ENCODE data around the gene CD47.

The CD47 gene

DNA sequence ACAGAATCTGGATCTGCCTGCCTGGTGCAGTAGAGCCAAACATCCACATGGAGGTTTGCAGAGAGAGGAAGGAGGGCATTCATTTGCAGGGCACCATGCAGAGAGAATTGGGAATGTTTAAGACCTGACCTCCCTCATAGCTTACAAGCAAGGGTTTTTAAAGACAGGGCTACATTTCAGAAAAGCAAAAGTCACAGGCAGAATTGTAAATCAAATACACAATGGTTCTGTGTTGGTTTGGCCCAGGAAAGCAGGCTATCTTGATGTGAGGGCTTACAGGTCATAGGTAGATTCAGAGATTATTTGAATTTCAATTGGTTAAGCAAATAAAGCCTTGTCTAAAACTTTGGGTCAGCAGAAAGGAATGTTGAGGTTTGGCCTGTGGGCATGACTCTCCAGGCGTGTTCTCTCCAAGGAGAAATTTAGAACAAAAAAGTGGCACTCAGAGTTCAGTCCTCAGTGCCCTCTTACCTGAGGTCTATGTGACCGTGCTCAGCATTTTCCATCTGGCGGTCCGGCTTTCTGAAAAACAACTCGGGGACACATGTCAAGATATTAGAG lies 91.5 kb downstream of the CD47 start:
- DNase-seq (ENCODE audit: low read depth), result no peak
- H3K4me3 ChIP-seq (ENCODE audit: low read depth, low read length), result no peak overlapping the region

DNA sequence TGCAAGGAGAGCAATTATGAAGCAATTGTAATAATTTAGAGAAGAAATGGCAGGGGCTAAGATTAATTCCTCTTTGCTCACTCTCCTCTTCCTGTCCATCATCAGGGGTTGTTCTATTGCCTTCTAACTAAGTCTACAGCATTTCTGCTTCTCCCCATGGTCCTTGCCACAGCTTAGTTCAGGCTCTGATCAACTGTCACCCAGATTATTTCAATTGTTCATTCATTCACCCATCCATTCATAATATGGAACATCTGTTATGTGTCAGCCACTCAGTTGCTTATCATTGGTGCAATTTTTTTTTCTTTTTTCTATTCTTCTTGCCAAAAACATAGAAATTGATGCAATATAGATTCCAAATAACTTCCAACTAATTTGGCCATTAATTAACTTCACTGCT lies 93.2 kb downstream of the CD47 start:
- no peak overlapping the region for H3K4me3 ChIP-seq (ENCODE audit: low read depth, low read length)
- TF ChIP-seq, protein P1, sequence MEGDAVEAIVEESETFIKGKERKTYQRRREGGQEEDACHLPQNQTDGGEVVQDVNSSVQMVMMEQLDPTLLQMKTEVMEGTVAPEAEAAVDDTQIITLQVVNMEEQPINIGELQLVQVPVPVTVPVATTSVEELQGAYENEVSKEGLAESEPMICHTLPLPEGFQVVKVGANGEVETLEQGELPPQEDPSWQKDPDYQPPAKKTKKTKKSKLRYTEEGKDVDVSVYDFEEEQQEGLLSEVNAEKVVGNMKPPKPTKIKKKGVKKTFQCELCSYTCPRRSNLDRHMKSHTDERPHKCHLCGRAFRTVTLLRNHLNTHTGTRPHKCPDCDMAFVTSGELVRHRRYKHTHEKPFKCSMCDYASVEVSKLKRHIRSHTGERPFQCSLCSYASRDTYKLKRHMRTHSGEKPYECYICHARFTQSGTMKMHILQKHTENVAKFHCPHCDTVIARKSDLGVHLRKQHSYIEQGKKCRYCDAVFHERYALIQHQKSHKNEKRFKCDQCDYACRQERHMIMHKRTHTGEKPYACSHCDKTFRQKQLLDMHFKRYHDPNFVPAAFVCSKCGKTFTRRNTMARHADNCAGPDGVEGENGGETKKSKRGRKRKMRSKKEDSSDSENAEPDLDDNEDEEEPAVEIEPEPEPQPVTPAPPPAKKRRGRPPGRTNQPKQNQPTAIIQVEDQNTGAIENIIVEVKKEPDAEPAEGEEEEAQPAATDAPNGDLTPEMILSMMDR (IDR thresholded peaks at IDR 0.05; ENCODE audit: low read depth, low read length, missing control alignments), result no peak
- in situ Hi-C loops (cut with HindIII; ENCODE audit: low sequenced_read_pairs), result no loop called here
- peak; percentile 34 for DNase-seq (ENCODE audit: low read depth)

More for the DNA sequence above, 91.5 kb downstream of the CD47 start:
- in situ Hi-C loops (cut with HindIII; ENCODE audit: low sequenced_read_pairs), result no loop called here
- TF ChIP-seq, protein P1 (IDR thresholded peaks at IDR 0.05; ENCODE audit: low read depth, low read length, missing control alignments), result no peak

DNA sequence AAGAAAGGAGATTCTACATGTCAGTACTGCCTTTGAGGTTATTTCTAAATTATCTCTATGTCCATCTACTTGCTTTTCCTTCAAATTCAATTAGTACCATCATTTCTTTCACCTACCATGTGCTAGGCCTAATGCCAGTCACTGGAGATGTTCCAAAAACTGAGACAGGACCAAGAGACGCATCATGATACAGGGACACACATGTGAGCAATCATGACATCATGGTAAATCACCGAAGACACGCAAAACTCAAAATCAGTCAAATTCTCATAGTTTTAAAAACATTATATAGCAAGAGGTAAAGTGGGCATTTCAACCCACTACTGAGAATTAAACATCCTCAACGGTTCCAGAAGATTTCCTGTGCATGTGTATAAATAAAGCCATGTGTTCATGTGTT lies 95.0 kb downstream of the CD47 start:
- H3K4me3 ChIP-seq (ENCODE audit: low read depth, low read length), result no peak overlapping the region
- no peak for DNase-seq (ENCODE audit: low read depth)
- in situ Hi-C loops (cut with HindIII; ENCODE audit: low sequenced_read_pairs), result no loop called here
- TF ChIP-seq, protein P1 (IDR thresholded peaks at IDR 0.05; ENCODE audit: low read depth, low read length, missing control alignments), result no peak

DNA sequence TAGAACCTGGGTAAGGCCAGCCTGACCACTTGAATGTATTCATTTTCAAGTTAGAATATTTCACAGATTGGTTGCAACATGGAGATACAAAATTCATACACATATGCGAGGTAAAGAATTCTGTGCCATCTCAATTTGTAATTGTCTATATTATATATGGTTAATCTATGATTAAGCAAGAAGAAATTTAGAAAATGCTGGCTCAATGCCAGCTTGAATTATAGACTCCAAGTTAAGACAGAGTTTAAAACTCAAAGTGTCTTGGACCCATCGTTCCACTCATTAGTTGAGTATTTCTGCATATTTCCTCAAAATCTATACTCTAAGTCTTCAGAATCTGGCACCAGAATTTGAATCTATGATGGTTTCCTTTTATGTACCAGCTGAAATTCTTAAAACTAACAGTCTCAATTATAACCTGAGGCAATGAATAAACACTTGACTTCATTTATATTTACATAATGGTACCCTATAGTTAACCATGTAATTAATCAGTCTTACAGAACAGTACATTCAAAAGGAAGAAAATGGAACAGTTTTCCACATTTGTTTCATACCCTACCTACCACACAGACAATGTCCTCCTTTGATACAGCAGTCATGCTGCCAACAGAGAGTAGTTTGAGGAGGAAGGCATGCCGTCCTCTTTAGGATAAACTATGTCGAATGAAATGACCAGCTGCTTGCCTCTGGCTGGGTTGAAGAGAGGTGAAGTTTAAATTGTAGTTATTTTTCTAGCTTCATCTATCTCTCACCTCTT lies 95.7 kb downstream of the CD47 start:
- in situ Hi-C loops (cut with HindIII; ENCODE audit: low sequenced_read_pairs), result no loop called here
- DNase-seq (ENCODE audit: low read depth), result no peak
- H3K4me3 ChIP-seq (ENCODE audit: low read depth, low read length), result no peak overlapping the region
- TF ChIP-seq, protein P1 (IDR thresholded peaks at IDR 0.05; ENCODE audit: low read depth, low read length, missing control alignments), result no peak

DNA sequence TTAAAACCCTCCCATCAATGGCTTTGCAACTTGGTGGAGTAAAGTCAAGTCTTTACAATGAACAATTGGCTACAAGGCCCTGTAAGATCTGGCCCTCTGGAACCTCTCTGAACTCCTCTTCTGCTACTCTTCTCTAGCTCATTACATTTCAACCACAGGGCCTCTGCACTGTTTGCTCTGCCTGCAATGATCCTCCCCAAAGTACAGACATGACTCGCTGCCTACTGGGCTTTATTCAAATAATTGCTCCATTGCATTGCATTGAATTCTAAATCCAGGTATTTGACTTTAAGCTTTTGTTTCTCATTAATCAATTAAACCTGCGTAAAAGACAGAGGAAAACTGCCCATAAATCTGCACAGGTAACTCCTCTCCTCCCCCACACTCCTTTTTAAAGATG lies 96.7 kb downstream of the CD47 start:
- in situ Hi-C loops (cut with HindIII; ENCODE audit: low sequenced_read_pairs), result no loop called here
- TF ChIP-seq, protein P1 (IDR thresholded peaks at IDR 0.05; ENCODE audit: low read depth, low read length, missing control alignments), result no peak
- no peak for DNase-seq (ENCODE audit: low read depth)
- no peak overlapping the region for H3K4me3 ChIP-seq (ENCODE audit: low read depth, low read length)

DNA sequence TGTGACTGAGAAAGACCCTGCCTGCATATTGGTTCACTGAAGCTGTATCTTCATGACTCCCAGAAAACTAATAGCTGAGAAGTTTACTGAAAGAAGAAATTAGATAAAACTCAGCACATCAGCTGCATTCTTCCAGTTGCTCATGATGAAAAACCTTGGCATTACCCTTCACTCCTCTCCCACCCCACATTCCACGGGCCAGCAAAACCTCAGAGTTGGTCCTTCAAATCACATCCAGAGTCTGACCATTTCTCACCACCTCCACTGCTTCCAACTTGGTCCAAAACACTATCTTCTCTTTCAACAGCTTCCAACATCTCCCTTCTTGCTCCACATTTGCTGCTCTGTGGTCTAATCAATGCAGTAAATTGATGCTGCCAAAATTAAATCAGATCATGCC lies 97.1 kb downstream of the CD47 start:
- TF ChIP-seq, protein P1 (IDR thresholded peaks at IDR 0.05; ENCODE audit: low read depth, low read length, missing control alignments), result no peak
- no peak for DNase-seq (ENCODE audit: low read depth)
- in situ Hi-C loops (cut with HindIII; ENCODE audit: low sequenced_read_pairs), result no loop called here
- H3K4me3 ChIP-seq (ENCODE audit: low read depth, low read length), result no peak overlapping the region

All from astrocyte of the cerebellum (primary cell).